ENCODE results near the gene DDX17.

- no peak for TF ChIP-seq CTCF (IDR thresholded peaks at IDR 0.05)
- TF ChIP-seq POLR2A (IDR thresholded peaks at IDR 0.05) = no peak
These were observed 55.8 kb downstream of the DDX17 start for GRCh38 chr22:38450234-38450797.
